Suppressor macrophage treated with lipopolysaccharide for 4 hours (primary cell): ENCODE data around the gene PDE4D.

Experiments used
- DNase-seq: peaks from one replicate; pipeline ENCODE4 v3.0.0-alpha.2; 2020

PDE4D gene

DNA sequence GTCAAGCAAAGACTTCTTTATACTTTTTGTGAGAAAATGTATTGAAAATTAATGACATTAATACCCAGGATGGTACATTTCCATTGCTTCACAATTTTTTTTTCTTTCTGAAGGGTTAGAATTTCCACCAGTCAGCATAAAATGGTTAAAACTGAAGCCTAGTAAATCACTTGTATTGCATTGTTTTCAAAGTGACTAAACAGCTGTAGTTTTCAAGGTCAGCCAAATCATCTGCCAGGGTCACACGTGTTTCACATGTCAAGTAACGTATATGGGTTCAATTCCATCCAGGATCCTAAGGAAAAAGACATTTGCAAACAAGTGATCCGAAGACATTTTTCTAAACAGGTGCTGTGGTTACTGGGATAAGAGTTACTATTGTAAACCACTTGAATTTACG, 736.5 kb downstream of the PDE4D start:
- DNase-seq: no peak

DNA sequence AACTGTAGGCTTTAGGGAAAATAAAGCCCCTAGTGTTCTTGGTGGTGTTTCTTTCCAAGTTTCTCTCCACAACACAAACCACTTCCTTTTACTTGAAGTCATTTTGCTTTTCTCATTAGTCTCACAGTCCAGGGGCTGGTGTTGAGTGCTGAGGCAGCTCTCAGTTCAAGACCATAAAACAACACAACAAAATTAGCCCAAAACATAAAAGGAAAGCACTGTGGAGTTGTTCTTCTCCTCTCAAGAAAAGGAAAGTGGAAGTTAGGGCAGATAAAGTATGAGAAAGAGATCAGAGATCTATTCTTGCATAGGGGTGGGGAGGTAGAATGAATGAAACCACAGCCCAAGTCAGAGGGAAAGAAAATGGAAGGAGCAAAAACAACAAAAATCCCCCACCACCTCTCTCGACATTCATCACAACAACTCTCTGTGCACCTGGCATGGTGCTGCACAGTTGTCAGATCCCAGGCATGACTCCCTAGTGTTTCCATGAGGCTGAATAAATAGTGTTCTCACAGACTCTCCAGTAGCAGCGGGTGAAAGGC, 740.8 kb downstream of the PDE4D start:
- no peak for DNase-seq

DNA sequence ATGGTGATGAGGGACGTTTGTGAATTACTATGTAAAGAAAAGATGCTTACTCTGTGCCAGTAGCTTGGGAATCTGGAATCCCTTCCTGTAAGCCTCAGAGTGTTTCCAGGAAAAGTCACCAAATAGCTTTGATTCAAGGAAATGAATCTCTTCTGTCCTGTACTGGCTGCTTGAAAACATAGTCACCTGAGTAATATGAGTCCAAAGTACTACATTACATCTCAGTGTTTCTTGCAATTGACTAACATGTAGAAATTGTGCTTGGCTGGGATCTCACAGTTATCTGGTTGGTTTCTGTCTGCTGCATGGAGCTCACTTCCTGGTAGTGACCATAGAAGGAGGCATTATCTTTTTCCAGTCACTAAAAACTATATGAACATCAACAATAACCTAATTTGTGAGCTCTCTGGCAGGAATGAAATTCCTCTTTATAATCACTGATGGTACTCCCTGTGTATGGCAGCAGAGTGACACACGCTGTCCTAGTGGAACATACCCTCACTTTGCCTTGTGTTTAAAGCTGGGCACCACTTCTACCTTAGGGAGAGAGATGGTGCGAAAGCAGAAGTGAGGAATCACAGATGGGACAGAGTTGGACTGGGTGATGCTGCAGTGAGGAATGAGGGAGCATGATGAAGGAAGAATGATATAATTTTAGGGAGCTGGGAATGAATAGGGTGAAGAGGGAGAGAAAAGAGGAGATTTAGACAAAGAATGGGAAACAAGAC, 742.2 kb downstream of the PDE4D start:
- no peak for DNase-seq

DNA sequence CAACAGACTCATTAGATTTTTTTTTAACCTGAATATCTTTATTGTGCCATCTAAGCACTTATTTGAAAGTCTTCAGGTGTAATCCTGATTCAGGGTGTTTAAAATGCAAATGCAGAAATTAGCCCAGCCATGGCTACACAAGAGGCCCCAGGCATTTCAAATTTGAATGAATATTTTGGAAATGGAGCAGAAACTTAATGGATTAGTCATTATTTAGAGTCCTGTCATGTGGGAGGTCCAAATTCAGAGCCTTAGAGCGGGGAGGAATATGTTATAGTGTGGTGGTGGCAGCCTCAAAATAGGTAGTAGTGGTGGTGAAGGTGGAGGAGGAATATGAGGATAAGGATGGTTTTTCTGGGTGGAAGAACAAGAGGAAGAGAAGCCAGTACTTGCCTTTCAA, 743.7 kb downstream of the PDE4D start:
- no peak for DNase-seq

GRCh38 chr5:59149271-59149670, 744.3 kb downstream of the PDE4D start:
- no peak for DNase-seq

GRCh38 chr5:59146729-59147128, 746.8 kb downstream of the PDE4D start:
- no peak for DNase-seq

DNA sequence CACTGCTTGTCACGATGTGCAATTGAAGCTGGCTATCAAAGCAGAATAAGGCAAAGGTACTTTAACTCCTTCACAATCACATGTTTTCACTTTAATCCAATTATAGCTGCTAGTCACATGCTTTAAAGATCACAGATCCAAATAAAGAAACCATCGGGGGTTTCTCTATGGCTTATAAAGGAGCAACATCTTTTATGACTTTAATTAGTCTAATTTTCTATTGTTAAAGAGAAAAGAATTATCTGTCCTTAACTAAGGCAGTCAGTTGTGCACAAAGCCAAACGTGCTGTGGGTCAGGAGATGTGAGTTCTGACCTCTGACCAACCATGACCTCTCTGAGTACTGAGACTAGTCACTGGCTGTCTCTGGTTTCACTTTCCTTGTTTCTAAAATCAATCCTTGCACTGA, 749.6 kb downstream of the PDE4D start:
- DNase-seq: peak; percentile 15

DNA sequence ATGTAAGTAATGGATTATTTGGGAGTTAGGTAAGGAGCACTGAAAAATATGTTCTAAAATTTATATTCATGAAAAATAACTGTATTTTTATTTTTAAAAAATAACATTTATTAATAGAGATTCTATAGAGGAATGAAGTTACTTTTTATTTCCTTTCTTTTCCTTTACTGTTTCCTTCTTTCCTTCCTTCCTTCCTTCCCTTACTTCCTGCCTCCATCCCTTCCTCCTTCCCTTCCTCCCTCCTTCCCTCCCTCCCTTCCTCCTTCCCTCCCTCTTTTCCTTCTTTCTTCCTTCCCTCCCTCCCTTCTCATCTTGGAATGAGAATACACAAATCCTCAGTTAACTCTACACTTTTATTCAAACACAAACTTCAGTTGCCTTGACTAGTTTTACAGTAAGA, 750.6 kb downstream of the PDE4D start:
- DNase-seq: no peak

GRCh38 chr5:59142138-59142537, 751.4 kb downstream of the PDE4D start:
- no peak for DNase-seq

GRCh38 chr5:59140133-59140532, 753.4 kb downstream of the PDE4D start:
- no peak for DNase-seq

GRCh38 chr5:59139695-59140094, 753.8 kb downstream of the PDE4D start:
- DNase-seq: no peak

GRCh38 chr5:59138509-59138908, 755.0 kb downstream of the PDE4D start:
- no peak for DNase-seq

- DNase-seq: no peak
Observed at GRCh38 chr5:59137846-59138245, 755.7 kb downstream of the PDE4D start.

DNA sequence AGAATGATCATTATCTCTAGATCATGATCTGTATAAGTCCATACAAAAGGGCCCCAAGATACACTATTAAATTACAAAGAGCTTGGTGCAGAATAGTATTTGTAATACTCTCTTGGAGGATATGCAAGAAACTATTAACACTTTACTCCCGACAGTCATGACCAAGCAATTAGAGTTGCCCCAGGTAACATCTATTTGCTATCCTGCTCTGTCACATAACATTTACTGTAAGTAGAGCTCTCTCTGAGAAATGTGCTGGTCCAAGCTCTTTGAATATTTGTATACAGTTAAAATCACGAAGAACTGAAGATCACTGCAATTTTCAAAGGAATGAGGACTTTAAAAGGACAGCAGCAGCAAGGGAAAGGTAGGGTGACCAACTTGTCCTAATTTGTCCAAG, 757.0 kb downstream of the PDE4D start:
- no peak for DNase-seq

DNA sequence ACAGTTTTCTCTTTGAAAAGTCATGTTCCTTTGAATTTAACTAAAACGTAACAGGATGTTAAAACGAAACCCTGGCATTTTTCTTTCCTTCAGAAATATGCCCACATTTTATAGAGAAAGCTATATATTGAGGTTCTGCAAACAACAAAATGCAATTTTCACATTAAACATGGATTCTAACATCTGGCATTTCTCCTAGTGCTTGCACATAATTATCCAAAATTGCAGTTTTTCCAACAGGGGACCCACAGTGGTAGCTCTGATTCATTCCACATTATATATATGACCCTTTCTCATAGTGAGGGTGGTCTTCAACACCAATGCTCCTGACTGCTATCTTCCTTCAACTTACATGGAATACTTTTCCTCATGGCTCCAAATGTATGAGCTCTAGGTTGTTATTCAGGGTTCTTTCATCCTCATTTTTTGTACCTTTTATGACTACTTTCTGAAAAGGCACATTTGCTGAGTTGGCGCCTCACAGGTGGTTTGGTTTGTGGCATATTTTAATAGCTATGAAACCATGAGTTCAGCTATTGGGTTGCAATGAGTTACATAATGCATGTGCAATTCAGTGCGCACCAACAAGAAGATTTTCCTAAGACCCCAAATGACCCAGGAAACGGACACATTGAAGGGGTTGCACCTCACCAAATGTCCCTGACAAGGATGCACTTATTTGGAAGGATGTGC, 758.9 kb downstream of the PDE4D start:
- DNase-seq: no peak

DNA sequence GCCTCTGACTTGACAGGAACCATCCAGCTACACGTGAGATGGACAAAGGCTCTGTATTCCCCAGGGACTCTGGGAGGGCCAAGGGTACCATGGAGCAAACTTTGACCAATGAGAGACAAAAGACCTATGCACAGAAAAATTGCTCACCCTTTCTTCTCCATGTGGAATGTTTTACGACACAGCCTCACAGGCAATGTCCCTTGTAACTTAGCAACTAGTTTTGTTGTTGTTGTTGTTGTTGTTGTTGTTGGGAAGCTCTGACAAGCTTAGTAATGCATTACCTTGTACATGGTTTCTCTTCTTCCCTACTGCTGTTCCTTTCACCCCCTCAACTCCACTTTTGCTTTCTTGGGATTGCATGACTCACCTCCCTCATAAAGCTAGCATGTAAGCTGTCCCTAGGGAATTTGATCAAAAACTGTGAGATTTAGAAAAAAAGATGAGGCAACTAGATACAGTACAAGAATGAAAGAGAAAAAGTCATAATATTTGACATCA, 759.7 kb downstream of the PDE4D start:
- DNase-seq: no peak

DNA sequence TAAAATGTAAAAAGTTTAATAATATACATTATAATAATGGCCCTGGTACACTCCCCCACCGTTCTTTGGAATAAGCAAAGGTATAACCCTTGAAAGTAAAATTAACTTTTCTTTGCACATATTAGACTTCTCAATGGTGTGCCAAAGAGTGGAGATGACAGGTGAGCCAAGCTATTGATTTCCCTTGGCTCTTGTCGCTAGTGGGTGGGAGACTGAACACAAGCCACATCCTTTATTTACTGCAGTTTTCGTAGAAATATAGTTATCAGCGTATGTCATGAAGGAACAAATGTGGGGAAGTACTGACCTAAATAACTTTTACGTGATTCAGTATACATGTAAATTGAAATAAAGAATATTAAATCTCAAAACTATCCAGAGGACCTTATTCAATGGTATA, 761.4 kb downstream of the PDE4D start:
- no peak for DNase-seq

- peak; percentile 54 for DNase-seq
Observed at GRCh38 chr5:59130431-59130830, 763.1 kb downstream of the PDE4D start.

- DNase-seq: no peak
Observed at GRCh38 chr5:59128646-59129290, 764.8 kb downstream of the PDE4D start.

- DNase-seq: no peak
Observed at GRCh38 chr5:59126708-59127573, 766.6 kb downstream of the PDE4D start.

- no peak for DNase-seq
Observed at GRCh38 chr5:59126016-59126707, 767.4 kb downstream of the PDE4D start.
